Measurements from ENCODE around the gene LLGL2.
"Not testable (repeated sequence)": the region's sequence is repeated elsewhere in the genome, so short reads cannot be mapped to it uniquely, and the experiment has no call there.

Gene LLGL2

GRCh38 chr17:75517297-75517865 lies 8.1 kb upstream of the LLGL2 start:
- DNase-seq (ENCODE audit: insufficient read length, low spot score) (no peak), FAIRE-seq (no peak)
- TF ChIP-seq CTCF (IDR thresholded peaks at IDR 0.05; ENCODE audit: insufficient read depth, missing control alignments) = no peak

- no peak for TF ChIP-seq CTCF (IDR thresholded peaks at IDR 0.05; ENCODE audit: insufficient read depth, missing control alignments)
- FAIRE-seq (no peak), DNase-seq (ENCODE audit: insufficient read length, low spot score) (no peak)
Observed at GRCh38 chr17:75518201-75518600, 7.3 kb upstream of the LLGL2 start.

- TF ChIP-seq CTCF (IDR thresholded peaks at IDR 0.05; ENCODE audit: insufficient read depth, missing control alignments) = no peak
- no peak for DNase-seq (ENCODE audit: insufficient read length, low spot score)
- no peak for FAIRE-seq
Observed at GRCh38 chr17:75518983-75519537, 6.4 kb upstream of the LLGL2 start.

DNA sequence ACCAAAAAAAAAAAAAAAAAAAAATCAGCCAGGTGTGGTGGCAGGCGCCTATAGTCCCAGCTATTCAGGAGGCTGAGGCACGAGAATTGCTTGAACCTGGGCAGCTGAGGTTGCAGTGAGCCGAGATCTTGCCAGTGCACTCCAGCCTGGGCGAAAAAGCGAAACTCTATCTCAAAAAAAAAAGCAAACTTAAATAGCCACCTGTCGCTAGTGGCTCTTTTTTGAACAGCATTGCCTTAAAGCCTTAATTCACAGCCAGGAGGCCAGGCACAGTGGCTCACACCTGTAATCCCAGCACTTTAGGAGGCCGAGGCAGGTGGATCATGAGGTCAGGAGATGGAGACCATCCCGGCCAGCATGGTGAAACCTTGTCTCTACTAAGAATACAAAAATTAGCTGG lies 5.1 kb upstream of the LLGL2 start:
- not testable (repeated sequence) for FAIRE-seq; DNase-seq (ENCODE audit: insufficient read length, low spot score)

GRCh38 chr17:75521290-75521689 lies 4.2 kb upstream of the LLGL2 start:
- DNase-seq (ENCODE audit: insufficient read length, low spot score) (no peak), FAIRE-seq (no peak)
- TF ChIP-seq CTCF (IDR thresholded peaks at IDR 0.05; ENCODE audit: insufficient read depth, missing control alignments) = no peak

DNA sequence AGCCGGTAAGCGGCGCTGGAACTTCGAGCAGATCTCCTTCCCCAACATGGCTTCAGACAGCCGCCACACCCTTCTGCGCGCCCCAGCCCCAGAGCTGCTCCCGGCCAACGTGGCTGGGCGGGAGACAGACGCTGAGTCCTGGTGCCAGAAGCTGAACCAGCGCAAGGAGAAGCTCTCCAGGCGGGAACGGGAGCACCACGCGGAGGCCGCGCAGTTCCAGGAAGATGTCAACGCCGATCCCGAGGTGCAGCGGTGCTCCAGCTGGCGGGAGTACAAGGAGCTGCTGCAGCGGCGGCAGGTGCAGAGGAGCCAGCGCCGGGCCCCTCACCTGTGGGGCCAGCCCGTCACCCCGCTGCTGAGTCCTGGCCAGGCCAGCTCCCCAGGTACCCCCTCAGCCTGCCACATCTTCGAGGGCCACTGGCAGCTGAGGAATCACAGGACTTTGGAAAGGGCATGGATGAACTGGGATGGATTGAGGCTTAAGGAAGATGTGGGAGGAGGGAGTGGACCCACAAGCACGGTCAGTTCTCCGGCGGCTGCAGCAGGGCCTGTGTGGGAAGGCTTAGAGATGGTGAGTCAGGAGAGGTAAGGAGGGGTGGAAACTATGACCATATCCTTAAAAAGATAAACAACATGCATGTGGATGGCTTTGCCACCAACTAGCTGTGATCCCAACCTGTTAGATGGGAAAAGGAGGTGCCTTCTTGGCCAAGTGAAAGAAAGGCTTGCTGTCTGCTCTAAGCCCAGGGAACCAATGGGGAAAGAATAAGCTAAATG lies 3.4 kb upstream of the LLGL2 start:
- no peak for DNase-seq (ENCODE audit: insufficient read length, low spot score)
- FAIRE-seq = no peak

GRCh38 chr17:75523647-75524046 lies 1.9 kb upstream of the LLGL2 start:
- no peak for FAIRE-seq
- TF ChIP-seq CTCF (IDR thresholded peaks at IDR 0.05; ENCODE audit: insufficient read depth, missing control alignments) = no peak
- DNase-seq (ENCODE audit: insufficient read length, low spot score) = no peak

More for the DNA sequence above, 3.4 kb upstream of the LLGL2 start:
- no peak for TF ChIP-seq CTCF (IDR thresholded peaks at IDR 0.05; ENCODE audit: insufficient read depth, missing control alignments)

Measured in D721Med (cell line).